HL-60/S4 treated with phorbol 12-myristate 13-acetate at 8.2 ng/mL for 4 days and 3 days (cell line): ENCODE results near the gene MAN1B1.
"Not testable (repeated sequence)": the region's sequence is repeated elsewhere in the genome, so short reads cannot be mapped to it uniquely, and the experiment has no call there.

Experiments
- in situ Hi-C: fragments of 300-500 bp; cut with MboI; formaldehyde crosslinking; loops from 2 replicates; pipeline ENCODE4 v1.15.0; 2022; ENCODE audit warnings: low sequenced_read_pairs

MAN1B1 gene

GRCh38 chr9:137052293-137052692 is 34.5 kb upstream of the MAN1B1 start:
- in situ Hi-C loops = no loop called here

GRCh38 chr9:137052998-137053943 is 33.5 kb upstream of the MAN1B1 start:
- in situ Hi-C loops = no loop called here

GRCh38 chr9:137053944-137054931 is 32.5 kb upstream of the MAN1B1 start, which contains the start of gene ENTPD2:
Gene ENTPD2 (minus strand): TSS chr9:137054061. CDS start chr9:137053997, 64 bp downstream.
- in situ Hi-C loops = no loop called here

GRCh38 chr9:137054932-137055384 is 31.8 kb upstream of the MAN1B1 start:
- in situ Hi-C loops = no loop called here

GRCh38 chr9:137055385-137056364 is 31.1 kb upstream of the MAN1B1 start:
- in situ Hi-C loops = no loop called here

GRCh38 chr9:137056739-137057415 is 29.9 kb upstream of the MAN1B1 start:
- in situ Hi-C loops = no loop called here

- in situ Hi-C loops = no loop called here
Measured at GRCh38 chr9:137057545-137057944, 29.2 kb upstream of the MAN1B1 start.

GRCh38 chr9:137058521-137059234 is 28.1 kb upstream of the MAN1B1 start:
- in situ Hi-C loops = no loop called here

- in situ Hi-C loops = no loop called here
Measured at GRCh38 chr9:137062384-137062783, 24.4 kb upstream of the MAN1B1 start.

- in situ Hi-C loops = not testable (repeated sequence)
Measured at GRCh38 chr9:137062798-137063197, 24.0 kb upstream of the MAN1B1 start.

GRCh38 chr9:137063311-137064026 is 23.3 kb upstream of the MAN1B1 start:
- in situ Hi-C loops = no loop called here

- in situ Hi-C loops = no loop called here
Measured at GRCh38 chr9:137064027-137064879, 22.5 kb upstream of the MAN1B1 start.

- in situ Hi-C loops = no loop called here
Measured at GRCh38 chr9:137064880-137065164, 22.0 kb upstream of the MAN1B1 start.

GRCh38 chr9:137065336-137065967 is 21.3 kb upstream of the MAN1B1 start:
- in situ Hi-C loops = no loop called here

- in situ Hi-C loops = no loop called here
Measured at GRCh38 chr9:137066096-137066861, 20.5 kb upstream of the MAN1B1 start.

GRCh38 chr9:137067860-137068538 is 18.8 kb upstream of the MAN1B1 start:
- in situ Hi-C loops = no loop called here
